ENCODE measurements around the gene SLC18B1. TPM values are rescaled to one million over a fixed set of nuclear protein-coding genes. Genes with fewer than 3 reads are reported as not detected.
A peak's percentile ranks its signal among the peaks of the same experiment; 100 is the strongest.

The SLC18B1 gene
- total and polyA plus RNA-seq, 5 experiments from 2014 or later = 15.3 to 19.3 (median 18.1) TPM

DNA sequence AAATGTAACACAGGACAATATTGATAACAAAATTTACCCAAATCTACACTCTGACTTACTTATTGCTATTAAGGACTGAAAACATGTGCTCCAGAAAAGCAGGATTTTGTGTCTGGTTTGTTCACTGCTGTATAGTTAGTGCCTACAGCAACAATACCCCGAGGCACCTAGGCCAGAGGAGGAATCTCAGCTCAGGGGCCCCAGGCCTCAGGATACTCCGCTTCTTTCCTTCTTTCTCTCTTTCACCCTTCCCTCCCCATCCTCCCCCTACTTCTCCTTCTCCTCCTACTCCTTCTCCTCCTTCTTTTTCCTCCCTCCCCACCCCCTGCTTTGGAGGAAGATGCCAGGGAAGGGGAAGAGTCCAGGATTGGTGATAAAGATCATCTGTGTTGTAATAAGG, 39.7 kb downstream of the SLC18B1 start:
- peaks cover 0 to 44% (median 20%) of the 10 kb centered on the region in 3 donors for H3K36me3 Mint-ChIP-seq
- H3K9me3 Mint-ChIP-seq = no peaks in the 10 kb centered on the region
- H3K4me3 Mint-ChIP-seq = no peak overlapping the region
- H3K4me1 Mint-ChIP-seq = peaks cover 11 to 49% (median 38%) of the 10 kb centered on the region in 4 donors
- H3K27ac Mint-ChIP-seq = peak overlapping the region in 3 of 10 donors; percentile 32 to 48 (median 45)
- no peak for ATAC-seq
- no peak for DNase-seq
- no peaks in the 10 kb centered on the region for H3K27me3 Mint-ChIP-seq
- POLR2A ChIA-PET = interaction anchor here (0.6 kb wide), 1 partner anchor 42 kb away, joined by 3 read pairs; no protein-coding TSS in a partner anchor

DNA sequence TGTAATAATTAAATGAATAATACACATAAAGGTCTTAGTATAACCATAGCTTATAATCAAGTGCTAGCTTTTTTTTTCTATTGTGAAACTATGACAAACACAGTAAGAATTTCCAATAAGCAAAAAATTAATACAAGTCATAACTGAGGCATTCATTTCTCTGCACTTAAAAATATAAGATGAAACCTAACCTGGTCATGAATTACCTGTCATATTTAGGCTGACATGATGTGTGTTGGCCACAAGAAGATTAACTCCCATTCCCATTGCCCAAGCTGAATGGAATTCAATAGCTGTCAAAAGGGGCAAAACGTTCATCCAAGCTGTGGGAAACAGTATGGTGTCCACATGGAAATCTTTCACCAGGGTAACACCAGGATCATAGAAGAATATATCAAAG, 46.2 kb downstream of the SLC18B1 start:
- Mint-ChIP-seq H3K9me3 (no peaks in the 10 kb centered on the region), H3K4me3 (no peak overlapping the region), H3K27me3 (no peaks in the 10 kb centered on the region), H3K4me1 (peaks cover 6 to 24% (median 12%) of the 10 kb centered on the region in 4 donors), H3K27ac (peak overlapping the region in 2 of 10 donors; percentile 3 to 27), H3K36me3 (peaks cover 0 to 75% (median 54%) of the 10 kb centered on the region in 3 donors)
- ATAC-seq (no peak), DNase-seq (no peak)
- POLR2A ChIA-PET = interaction anchor here (2.0 kb wide), 1 partner anchor 13 kb away, joined by 5 read pairs; no protein-coding TSS in a partner anchor

DNA sequence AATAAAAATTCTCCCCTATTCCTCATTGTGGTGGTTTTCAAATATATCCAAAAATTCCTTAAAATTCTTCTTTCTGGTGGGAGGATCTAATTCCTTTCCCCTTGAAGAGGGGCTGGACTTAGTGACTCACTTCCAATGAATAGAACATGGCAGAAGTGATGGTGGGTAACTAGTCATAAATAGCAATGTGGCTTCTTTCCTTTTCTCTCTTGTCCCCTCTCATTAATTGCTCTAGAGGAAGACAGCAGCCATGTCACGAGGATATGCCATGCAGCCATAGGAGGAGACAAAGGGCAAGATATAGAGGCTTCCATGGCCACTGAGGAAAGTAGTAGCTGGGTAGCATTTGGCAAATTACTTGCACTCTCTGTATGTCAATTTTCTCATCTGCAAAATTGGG, 46.6 kb downstream of the SLC18B1 start:
- POLR2A ChIA-PET = interaction anchor here (2.0 kb wide), 1 partner anchor 13 kb away, joined by 5 read pairs; no protein-coding TSS in a partner anchor
- Mint-ChIP-seq H3K27me3 (no peaks in the 10 kb centered on the region), H3K4me1 (peaks cover 6 to 24% (median 13%) of the 10 kb centered on the region in 4 donors), H3K4me3 (no peak overlapping the region), H3K36me3 (peaks cover 3 to 79% (median 58%) of the 10 kb centered on the region in 3 donors), H3K27ac (peak overlapping the region in 2 of 10 donors; percentile 39 to 54), H3K9me3 (no peaks in the 10 kb centered on the region)
- ATAC-seq (no peak), DNase-seq (no peak)

DNA sequence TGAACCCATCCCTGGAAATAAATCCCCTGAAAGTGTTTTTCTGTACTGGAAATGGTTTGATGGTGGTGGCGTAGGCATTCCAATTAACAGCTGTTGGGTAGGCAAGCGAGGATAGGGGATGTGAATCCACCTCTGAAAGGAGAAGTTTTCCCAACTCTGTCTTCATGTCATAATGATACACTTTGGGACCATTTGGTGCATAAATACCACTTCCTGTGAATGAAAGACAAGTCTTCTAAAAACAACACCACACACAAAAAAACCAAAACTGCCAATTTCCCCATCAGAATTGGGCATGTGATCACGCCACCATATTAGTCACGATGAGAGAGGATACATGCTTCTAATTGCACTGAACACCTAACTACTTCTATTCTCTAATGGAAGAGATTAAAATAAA, 47.1 kb downstream of the SLC18B1 start:
- ATAC-seq (no peak), DNase-seq (no peak)
- H3K36me3 Mint-ChIP-seq = peaks cover 7 to 85% (median 64%) of the 10 kb centered on the region in 3 donors
- POLR2A ChIA-PET = no interaction called here
- peak overlapping the region in 4 of 10 donors; percentile 28 to 59 (median 48) for H3K27ac Mint-ChIP-seq
- peak overlapping the region in 1 of 10 donors; percentile 31 for H3K4me3 Mint-ChIP-seq
- peaks cover 6 to 24% (median 13%) of the 10 kb centered on the region in 4 donors for H3K4me1 Mint-ChIP-seq
- no peaks in the 10 kb centered on the region for H3K9me3 Mint-ChIP-seq
- no peaks in the 10 kb centered on the region for H3K27me3 Mint-ChIP-seq

DNA sequence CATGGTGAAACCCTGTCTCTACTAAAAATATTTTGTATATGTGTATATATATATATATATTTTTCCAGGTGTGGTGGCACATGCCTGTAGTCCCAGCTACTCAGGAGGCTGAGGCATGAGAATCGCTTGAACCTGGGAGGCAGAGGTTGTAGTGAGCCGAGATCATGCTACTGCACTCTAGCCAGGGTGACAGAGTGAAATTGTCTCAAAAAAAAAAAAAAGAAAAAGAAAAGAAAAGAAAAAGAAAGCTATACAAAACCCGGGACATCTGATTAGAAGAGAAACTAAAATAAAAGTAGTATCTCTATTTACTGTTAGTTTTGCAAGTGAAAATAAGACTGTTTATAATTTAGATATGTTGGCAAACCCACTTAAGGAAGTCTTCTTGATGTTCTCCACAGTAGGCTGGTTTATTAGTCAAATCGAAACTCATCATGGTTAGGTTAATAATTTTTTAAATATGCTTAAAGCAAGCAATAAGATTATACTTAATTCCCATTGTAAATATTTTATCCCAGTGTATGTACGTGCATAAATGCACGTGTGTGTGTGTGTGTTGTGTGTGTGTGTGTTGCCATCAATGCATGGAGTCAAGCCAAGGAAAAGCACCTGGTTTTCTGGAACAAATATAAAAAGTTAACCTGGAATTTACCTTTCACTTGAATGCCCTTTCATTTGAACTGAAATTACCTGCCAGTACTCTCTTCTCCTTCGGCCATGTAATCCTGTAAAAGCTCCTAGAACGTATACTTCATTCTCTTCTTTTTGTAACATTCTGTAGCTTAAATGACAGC, 47.8 kb downstream of the SLC18B1 start:
- no peaks in the 10 kb centered on the region for H3K27me3 Mint-ChIP-seq
- peak overlapping the region in 1 of 10 donors; percentile 19 for H3K4me3 Mint-ChIP-seq
- ATAC-seq (no peak), DNase-seq (no peak)
- H3K36me3 Mint-ChIP-seq = peaks cover 13 to 89% (median 69%) of the 10 kb centered on the region in 3 donors
- H3K9me3 Mint-ChIP-seq = peaks cover 0 to 1% (median 0%) of the 10 kb centered on the region in 9 donors
- H3K4me1 Mint-ChIP-seq = peaks cover 5 to 27% (median 12%) of the 10 kb centered on the region in 4 donors
- H3K27ac Mint-ChIP-seq = peak overlapping the region in 3 of 10 donors; percentile 22 to 61 (median 54)
- POLR2A ChIA-PET = no interaction called here

DNA sequence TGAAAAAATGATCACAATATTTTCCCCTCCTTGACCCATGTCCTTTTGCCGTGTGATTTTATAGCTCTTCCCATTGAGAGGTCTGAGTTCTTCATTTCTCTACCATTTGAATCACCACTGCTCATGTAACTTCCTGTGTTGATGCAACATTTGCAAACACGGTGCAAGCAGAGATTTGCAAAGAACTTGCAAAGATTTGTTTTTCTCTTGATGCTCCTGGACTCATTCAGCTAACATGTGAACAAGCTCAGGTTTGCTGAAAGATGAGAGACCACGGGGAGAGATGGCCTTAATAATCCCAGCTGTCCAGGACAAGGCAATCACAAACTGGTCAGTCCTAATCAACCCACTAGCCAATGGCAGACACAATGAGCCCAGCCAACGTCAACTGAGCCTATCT, 49.3 kb downstream of the SLC18B1 start:
- Mint-ChIP-seq H3K4me3 (no peak overlapping the region), H3K36me3 (peaks cover 25 to 91% (median 80%) of the 10 kb centered on the region in 3 donors), H3K9me3 (peaks cover 0 to 7% (median 0%) of the 10 kb centered on the region in 9 donors), H3K27ac (peak overlapping the region in 5 of 10 donors; percentile 3 to 42 (median 5)), H3K4me1 (peaks cover 8 to 30% (median 12%) of the 10 kb centered on the region in 4 donors), H3K27me3 (no peaks in the 10 kb centered on the region)
- POLR2A ChIA-PET = no interaction called here
- ATAC-seq (no peak), DNase-seq (no peak)

DNA sequence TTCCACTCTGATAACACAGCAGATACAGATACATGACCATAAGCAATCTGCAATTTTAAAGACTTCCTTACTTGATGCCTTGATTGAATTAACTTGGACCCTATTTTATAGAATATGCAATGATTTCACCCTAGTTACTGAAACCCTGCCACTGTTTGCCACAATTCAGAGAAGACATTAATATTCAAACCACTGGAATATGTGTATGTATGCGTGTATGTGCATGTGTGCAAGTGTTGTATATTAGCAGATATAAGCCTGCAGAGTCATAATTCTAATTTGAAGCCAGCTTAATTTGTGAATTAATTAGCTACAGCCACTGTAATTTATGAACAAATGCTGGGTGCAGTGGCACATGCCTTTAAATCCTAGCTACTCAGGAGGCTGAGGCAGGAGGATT, 50.0 kb downstream of the SLC18B1 start:
- Mint-ChIP-seq H3K27me3 (no peaks in the 10 kb centered on the region), H3K4me3 (no peak overlapping the region)

DNA sequence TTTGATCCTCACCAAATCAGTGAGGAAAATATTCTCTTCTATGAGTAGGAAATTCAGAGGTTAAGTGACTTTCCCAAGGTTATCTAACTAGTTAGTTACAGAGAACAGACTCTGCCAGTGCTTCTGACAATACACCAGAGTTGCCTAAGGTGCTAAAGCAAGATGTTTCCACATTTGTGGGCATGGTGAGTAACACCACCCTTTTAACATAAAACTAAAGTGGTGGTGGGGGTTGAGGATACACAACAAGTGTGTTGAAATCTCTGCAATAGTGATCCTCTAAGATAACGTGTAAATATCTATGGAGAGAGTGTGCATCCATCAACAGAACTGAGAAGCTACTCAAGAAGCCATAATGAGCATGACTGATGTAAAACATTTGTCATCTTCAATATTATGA, 52.4 kb downstream of the SLC18B1 start:
- Mint-ChIP-seq H3K4me3 (no peak overlapping the region), H3K9me3 (peaks cover 0 to 18% (median 9%) of the 10 kb centered on the region in 9 donors), H3K27me3 (no peaks in the 10 kb centered on the region), H3K27ac (no peak overlapping the region), H3K4me1 (peaks cover 3 to 28% (median 7%) of the 10 kb centered on the region in 4 donors), H3K36me3 (peaks cover 41 to 90% (median 89%) of the 10 kb centered on the region in 3 donors)
- DNase-seq (no peak), ATAC-seq (no peak)
- POLR2A ChIA-PET = no interaction called here

More for the DNA sequence above, 50.0 kb downstream of the SLC18B1 start:
- POLR2A ChIA-PET = no interaction called here
- DNase-seq (no peak), ATAC-seq (no peak)
- Mint-ChIP-seq H3K4me1 (peaks cover 8 to 30% (median 12%) of the 10 kb centered on the region in 4 donors), H3K27ac (peak overlapping the region in 1 of 10 donors; percentile 51), H3K9me3 (peaks cover 0 to 7% (median 0%) of the 10 kb centered on the region in 9 donors), H3K36me3 (peaks cover 32 to 91% (median 84%) of the 10 kb centered on the region in 3 donors)

DNA sequence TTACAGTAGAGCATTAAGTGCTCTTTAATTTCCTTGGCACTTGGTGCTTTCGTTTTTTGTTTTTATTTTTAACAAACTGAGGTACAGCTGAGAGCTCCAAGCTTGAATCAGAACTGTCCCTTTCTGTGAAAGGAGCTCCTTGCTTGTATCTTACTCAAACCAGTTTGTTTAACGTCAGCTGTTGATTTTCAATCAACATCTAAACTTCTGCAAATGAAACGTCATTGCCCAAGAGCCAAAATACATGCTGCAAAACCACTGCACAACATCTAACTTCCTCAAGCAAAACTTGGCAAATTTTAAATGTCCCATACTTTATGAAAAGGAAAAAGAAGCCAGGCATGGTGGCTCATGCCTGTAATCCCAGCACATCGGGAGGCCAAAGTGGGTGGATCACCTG, 55.9 kb downstream of the SLC18B1 start:
- H3K4me3 Mint-ChIP-seq = no peak overlapping the region
- H3K27ac Mint-ChIP-seq = no peak overlapping the region
- POLR2A ChIA-PET = no interaction called here
- H3K36me3 Mint-ChIP-seq = peaks cover 64 to 79% (median 65%) of the 10 kb centered on the region in 3 donors
- peaks cover 0 to 9% (median 2%) of the 10 kb centered on the region in 5 donors for H3K27me3 Mint-ChIP-seq
- H3K9me3 Mint-ChIP-seq = peaks cover 0 to 44% (median 31%) of the 10 kb centered on the region in 9 donors
- DNase-seq = no peak
- no peak for ATAC-seq
- H3K4me1 Mint-ChIP-seq = peaks cover 0 to 8% (median 5%) of the 10 kb centered on the region in 4 donors

DNA sequence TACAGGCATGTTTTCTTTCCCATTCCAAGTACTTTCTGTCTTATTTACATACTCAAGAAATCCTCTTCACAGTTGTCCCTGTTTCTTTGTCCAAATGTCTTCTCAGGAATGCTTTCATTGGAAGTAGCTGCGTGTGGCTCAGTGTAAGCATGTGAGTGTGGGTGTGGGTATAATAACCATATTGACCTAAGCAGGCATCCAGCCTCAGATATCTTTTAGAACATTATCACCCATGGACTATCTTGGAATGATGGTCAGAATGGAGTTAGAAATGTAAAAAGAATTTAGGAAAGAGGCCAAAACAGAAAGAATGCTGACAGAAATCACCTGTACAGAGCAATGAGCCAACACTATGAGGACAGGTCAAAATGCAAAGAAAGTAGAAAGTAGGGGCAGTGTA, 57.2 kb downstream of the SLC18B1 start:
- Mint-ChIP-seq H3K27ac (peak overlapping the region in 1 of 10 donors; percentile 0), H3K4me3 (no peak overlapping the region), H3K4me1 (peaks cover 1 to 15% (median 10%) of the 10 kb centered on the region in 4 donors), H3K27me3 (peaks cover 0 to 9% (median 2%) of the 10 kb centered on the region in 5 donors), H3K9me3 (peaks cover 0 to 44% (median 31%) of the 10 kb centered on the region in 9 donors), H3K36me3 (peaks cover 53 to 69% (median 58%) of the 10 kb centered on the region in 3 donors)
- POLR2A ChIA-PET = no interaction called here
- no peak for ATAC-seq
- no peak for DNase-seq

DNA sequence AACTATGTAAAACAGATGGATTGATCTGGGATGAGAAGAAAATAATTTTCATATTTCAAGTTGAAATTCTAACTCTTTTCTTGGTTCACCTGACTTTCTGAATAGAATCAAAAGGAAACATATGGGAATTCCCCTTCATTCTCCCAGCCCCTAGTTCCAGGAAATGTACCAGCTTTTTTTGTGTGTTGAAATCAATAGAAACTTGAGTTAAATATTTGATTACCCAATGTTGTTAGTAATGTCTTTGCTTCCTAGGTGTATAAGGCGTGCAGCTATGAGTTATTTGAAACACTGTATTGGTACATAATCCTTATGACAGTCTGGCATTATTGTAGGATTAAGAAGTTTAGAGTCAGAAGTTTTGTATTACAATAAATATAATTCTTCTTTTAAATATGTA, 62.2 kb downstream of the SLC18B1 start:
- ATAC-seq = no peak
- Mint-ChIP-seq H3K4me1 (peaks cover 3 to 12% (median 9%) of the 10 kb centered on the region in 4 donors), H3K27ac (no peak overlapping the region), H3K4me3 (no peak overlapping the region), H3K27me3 (peaks cover 0 to 9% (median 5%) of the 10 kb centered on the region in 5 donors), H3K9me3 (peaks cover 0 to 33% (median 25%) of the 10 kb centered on the region in 9 donors), H3K36me3 (peaks cover 8 to 27% (median 21%) of the 10 kb centered on the region in 3 donors)
- POLR2A ChIA-PET = no interaction called here
- DNase-seq = no peak

DNA sequence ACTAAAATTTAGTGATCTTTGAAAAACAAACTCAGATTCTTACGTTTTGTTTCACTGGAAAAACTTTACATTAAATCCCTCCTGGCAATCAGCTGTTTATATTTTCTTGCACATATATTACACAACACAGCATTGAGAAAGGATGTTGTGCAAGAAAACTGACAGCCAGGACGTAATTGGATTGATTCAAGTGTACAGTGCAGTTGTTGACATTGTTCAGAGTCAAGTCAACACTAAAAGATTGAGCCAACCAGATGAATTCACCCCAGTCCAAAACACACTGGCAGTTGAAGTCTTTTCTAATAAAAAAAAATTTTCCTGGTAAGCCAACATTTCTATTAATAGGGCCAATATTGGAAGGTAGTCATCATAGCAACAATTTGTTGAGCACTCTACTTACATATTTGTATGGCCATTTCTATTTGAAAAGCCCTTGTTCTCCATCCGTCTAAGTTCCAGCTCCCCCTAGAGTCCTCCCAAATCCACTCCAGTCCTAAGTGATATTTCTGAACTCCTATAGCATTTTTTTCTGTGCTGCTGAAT, 63.7 kb downstream of the SLC18B1 start:
- POLR2A ChIA-PET = no interaction called here
- ATAC-seq = no peak
- H3K36me3 Mint-ChIP-seq = peaks cover 0 to 15% (median 7%) of the 10 kb centered on the region in 3 donors

More for the DNA sequence above, 63.7 kb downstream of the SLC18B1 start:
- Mint-ChIP-seq H3K9me3 (peaks cover 0 to 21% (median 15%) of the 10 kb centered on the region in 9 donors), H3K4me1 (peaks cover 3 to 12% (median 9%) of the 10 kb centered on the region in 4 donors), H3K27me3 (peaks cover 0 to 9% (median 5%) of the 10 kb centered on the region in 5 donors), H3K27ac (no peak overlapping the region), H3K4me3 (no peak overlapping the region)
- no peak for DNase-seq

Measured in naive thymus-derived CD8-positive, alpha-beta T cell (primary cell).